HG03196 (cell line): ENCODE measurements around the gene AKTIP.

Experiments
- ATAC-seq: cut with Tn5 transposase; IDR thresholded peaks from one replicate; pipeline ENCODE4 v1.9.1; 2021; ENCODE audit not compliant: unreplicated experiment

Gene AKTIP

DNA sequence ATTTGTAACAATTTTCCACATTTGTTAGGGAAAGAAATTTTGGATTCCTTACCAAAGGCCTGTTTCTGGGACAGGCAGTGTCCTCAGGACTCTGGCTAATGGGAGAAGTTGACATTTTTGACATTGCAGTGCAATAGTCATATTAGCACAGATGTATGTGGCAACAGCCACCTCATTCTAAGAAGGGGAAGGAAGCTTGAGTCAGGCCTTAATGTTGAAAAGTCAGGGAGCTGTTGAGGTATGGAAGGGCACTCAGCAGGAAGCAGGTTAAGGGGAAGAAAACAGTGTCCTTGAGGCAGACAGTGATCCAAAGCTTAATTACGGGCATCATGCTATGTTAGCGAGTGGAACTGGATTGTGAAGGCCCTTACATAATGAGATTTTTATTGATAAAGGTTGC lies 20.9 kb downstream of the AKTIP start:
- no peak for ATAC-seq

DNA sequence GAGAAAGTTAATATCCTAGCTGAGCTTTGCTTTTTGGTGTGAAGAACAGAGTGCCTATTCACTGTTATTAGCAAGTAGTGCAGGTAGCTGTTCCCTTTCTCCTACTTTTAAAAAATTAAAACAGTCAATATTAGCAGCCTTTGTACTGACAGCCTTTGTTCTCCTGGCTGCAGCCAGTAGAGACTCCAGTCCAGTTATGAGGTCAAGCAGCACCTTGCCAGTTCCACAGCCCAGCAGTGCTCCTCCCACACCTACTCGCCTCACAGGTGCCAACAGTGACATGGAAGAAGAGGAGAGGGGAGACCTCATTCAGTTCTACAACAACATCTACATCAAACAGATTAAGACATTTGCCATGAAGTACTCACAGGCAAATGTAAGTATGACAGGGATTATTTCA lies 22.6 kb downstream of the AKTIP start:
- ATAC-seq = no peak

DNA sequence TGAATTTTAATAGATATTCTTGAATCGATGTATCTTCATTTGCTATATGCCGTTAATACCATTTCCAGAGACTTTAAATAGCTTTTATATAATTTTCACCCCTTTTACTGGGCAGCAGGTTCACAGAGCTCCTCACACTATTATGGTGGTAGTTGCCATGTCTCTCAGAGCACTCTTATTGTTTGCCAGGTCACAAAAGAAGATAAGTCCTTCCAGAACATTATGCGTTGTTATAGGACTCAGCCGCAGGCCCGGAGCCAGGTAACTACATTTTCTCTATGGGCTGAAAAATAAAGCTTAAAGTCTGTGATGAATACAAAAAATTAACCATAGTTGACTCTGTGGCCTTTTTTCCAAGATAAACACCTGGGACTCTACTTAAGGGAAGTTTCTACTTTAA lies 24.0 kb downstream of the AKTIP start:
- ATAC-seq = no peak

DNA sequence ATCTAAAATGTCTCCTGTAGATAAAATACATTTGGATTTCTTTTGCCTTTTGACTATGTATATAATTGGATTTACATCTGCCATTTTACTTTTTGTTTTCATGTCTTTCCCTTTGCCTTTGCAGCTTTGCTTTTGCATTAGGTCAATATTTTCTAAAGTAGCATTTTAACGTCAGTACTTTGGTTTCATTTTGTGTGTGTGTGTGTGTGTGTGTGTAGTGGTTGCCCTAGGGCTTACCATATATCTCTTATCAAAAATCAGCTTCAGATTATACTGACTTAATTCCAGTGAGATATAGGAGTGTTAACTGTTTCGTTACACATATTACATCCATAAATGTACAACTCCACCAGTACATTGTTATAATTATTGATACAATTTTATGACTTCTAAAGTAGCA lies 26.1 kb downstream of the AKTIP start:
- no peak for ATAC-seq

DNA sequence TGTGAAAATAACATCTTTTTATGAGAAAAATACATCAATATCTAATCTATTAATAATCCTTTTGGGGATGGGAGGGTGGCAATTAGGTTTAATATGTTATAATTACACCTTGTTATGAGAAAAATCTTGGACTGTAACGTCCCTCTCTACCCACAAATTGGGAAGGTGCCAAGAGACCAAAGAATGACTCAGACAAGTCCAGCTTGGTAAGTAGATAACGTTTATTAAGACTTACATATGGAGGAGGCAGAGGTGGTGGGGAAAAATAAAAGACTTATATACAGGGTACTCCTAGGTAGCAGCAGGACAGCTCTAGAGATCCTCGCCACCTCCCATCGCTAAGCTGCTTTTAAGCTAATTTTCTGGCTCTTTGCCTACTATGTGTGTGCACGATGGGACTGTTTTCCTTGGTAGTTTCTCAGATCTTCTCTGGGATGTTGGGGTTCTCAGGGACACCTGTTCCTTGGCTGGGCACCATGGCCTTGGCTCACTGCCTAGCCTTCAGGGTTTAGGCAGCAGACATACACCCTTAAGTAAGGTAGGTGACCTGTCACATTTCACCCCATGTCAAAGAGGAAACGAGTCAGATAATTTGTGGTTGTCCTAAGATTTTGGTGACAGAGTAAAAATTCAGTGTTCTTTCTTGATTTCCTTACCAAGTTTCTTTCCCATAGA lies 37.3 kb downstream of the AKTIP start:
- no peak for ATAC-seq

DNA sequence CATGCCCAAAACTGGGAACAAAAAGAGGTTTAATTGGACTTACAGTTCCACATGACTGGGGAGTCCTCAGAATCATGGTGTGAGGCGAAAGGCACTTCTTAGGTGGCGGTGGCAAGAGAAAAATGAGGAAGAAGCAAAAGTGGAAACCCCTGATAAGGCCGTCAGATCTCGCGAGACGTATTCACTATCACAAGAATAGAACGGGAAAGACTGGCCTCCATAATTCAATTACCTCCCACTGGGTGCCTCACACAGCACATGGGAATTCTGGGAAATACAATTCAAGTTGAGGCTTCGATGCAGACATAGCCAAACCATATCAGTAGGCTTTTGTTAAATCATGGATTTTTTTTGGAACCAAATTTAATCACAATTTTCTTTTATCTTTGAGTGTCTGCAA lies 44.4 kb downstream of the AKTIP start:
- no peak for ATAC-seq

DNA sequence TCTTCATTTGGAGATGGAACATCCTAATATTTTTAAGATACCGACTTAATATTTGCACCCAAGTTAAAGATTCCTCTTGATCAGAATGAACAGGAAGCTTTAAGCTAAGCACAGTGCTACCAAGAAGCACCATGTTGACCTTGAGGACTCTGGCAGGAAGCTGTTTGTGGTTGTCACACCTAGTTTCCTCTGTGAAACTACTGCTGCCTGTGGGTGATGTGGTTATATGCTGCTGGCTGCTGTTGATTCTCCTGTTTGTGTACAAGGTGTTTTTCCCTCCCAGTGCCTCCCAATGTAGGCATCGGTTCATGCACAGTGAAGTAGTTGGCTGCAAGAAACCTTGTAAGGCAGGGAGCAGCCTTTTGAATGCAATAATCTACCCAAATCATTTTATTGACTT lies 45.3 kb downstream of the AKTIP start:
- peak; percentile 100 for ATAC-seq

DNA sequence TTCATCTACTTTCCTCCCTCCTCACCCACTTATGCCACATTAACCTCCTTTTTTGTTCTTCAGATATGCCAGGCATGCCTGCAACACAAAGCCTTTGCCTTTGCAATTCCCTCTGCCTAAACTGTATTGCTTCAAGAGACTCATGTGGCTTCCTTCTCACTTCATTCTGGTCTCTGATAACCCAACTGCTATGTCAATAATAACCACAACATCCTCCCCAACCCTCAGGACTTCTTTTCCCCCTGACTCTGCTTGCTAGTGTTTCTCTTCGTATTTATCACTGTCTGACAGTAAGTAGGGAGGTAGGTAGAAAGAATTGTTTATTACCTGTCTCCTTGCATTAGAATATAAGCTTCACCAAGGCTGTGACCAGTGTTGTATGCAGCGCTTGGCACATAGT lies 46.4 kb downstream of the AKTIP start:
- ATAC-seq = no peak

DNA sequence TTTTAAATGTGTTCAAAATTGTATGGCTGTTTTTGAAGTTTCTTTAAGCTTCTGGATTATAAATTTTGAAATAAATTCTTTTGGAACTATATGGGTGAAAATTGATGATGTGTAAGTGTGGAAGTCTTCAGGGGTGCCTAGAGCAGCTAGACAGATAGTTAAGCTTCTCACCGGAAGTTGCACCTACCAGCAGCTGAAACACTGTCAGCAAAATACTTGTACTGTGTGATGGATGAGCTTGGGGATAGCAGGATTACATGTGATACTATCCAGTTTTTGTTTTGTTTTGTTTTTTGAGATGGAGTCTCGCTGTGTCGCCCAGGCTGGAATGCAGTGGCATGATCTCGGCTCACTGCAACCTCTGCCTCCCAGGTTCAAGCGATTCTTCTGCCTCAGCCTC lies 49.1 kb downstream of the AKTIP start:
- no peak for ATAC-seq

DNA sequence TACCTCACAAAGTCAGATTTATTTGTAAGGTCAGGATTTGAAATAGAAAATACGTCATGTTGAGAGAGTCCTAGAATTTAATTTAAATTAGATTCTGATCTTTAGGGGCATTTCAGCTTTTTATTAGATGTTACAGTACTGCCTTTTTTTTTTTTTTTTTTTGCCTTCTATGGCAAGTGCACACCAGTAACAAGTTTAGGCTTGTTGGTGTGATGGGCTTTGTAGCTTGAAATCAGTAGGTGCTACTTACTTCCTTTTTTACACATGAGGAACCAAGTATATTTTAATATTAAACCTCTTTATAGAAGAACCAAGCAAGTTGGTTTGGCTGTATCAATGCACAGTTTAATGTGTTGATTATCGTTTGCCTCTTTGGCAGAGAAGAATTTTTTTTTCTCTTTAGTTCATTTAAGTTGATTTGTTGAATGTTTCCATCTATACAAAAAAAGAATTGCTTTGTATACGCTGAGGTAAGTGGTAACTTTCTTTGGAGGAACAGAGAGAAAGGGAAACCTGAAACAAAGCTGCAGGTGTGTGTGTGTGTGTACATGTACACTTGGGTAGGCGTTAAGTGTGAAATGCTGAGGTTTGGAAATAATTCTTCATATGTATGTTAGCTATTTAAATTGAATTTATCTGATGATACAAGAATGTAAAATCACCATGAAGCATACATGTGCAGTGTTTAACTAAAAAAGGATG lies 53.0 kb downstream of the AKTIP start:
- ATAC-seq = no peak

DNA sequence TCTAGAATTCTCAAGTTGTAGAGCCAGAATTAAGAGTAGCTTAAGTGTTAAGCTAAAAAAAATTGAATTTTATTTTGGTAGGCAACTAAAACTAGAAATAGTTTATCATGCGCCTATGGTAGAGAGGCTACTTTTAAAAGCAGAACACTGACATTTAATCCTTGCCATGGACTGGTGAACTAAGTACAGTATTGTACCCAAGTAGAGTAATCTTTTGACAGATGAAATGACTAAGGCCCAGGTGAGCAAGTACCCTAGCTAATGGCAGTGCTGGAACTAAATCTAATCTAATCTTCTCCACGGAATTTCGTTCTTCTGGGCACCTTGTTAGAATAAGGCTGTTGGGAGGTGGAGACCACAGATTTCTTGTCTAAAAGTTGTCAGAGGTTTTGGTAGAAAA lies 56.9 kb downstream of the AKTIP start:
- ATAC-seq = no peak

DNA sequence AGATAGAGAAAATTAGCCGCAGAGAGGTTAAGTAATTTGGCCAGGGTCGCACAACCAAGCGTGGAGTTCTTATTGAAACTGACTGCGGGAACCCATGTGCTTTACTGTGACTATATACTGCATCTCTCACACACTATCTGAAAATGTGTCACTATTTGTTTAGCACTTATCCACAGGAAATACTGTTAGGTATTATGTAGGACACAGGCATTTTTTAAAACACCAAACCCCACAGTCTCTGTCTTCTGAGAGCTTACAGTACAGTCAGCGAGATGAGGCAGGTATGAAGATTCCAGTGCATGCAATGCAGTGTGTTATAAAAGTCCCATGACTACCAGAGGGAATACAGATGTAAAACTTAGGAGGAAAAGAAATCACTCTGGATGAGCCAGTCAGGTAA lies 57.5 kb downstream of the AKTIP start:
- ATAC-seq = no peak
